ENCODE measurements around the gene USP47.

USP47 gene

GRCh38 chr11:11884351-11884750, 42.6 kb downstream of the USP47 start (continued):
- TF ChIP-seq ZBTB49 (tag by site-specific recombination; IDR thresholded peaks at IDR 0.05; ENCODE audit: low read depth) (no peak), ZNF692 (tag by site-specific recombination; IDR thresholded peaks at IDR 0.05) (no peak), ZNF549 (tag by site-specific recombination; IDR thresholded peaks at IDR 0.05) (no peak), ZEB2 (tag by site-specific recombination; IDR thresholded peaks at IDR 0.05) (no peak), ZNF133 (tag by site-specific recombination; IDR thresholded peaks at IDR 0.05) (no peak), ZNF138 (tag by site-specific recombination; IDR thresholded peaks at IDR 0.05; ENCODE audit: borderline replicate concordance) (no peak), IKZF3 (tag by site-specific recombination; IDR thresholded peaks at IDR 0.05) (no peak), INSM2 (tag by site-specific recombination; IDR thresholded peaks at IDR 0.05) (no peak), ZNF221 (tag by site-specific recombination; IDR thresholded peaks at IDR 0.05; ENCODE audit: borderline replicate concordance) (no peak), SP7 (tag by site-specific recombination; IDR thresholded peaks at IDR 0.05) (no peak), ZNF140 (tag by site-specific recombination; IDR thresholded peaks at IDR 0.05) (no peak), ZNF146 (tag by site-specific recombination; IDR thresholded peaks at IDR 0.05) (no peak)
- TF ChIP-seq, protein P1, sequence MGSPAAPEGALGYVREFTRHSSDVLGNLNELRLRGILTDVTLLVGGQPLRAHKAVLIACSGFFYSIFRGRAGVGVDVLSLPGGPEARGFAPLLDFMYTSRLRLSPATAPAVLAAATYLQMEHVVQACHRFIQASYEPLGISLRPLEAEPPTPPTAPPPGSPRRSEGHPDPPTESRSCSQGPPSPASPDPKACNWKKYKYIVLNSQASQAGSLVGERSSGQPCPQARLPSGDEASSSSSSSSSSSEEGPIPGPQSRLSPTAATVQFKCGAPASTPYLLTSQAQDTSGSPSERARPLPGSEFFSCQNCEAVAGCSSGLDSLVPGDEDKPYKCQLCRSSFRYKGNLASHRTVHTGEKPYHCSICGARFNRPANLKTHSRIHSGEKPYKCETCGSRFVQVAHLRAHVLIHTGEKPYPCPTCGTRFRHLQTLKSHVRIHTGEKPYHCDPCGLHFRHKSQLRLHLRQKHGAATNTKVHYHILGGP (tag by site-specific recombination; IDR thresholded peaks at IDR 0.05), result no peak

DNA sequence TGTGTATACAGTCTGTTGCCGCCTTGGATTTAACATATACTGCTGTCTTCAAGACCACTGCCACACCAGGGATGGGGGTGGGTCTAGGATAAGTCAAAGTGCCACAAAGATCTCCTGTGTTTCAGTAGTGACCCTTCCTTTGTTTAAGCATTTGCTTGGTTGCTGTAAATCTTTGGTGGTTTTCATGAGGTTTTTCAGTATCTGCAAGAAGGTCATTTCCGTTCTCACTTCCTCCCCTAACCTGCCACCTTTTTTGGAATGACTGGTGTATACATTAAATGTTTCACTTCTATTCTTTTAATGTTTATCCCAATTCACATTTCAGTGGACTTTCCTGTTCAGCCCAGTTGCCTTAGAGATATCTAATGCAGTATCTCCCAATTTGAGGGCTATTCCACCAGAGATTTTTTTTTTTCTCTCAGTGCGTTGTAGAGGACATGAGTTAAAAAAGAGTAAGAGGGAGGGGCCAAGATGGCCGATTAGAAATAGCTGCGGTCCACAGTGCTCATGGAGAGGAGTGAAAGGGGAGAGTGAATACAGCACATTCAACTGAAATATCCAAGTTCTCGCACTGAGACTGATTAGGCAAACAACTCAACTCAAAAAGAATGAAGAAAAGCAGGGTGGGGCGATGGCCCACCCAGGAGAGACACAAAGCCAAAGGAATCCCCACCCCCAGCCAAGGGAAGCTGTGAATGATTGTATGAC, 43.2 kb downstream of the USP47 start:
- ChIA-PET CTCF (no interaction called here), POLR2A (no interaction called here)
- no peak overlapping the region for H3K4me3 ChIP-seq (ENCODE audit: low read depth, low read length)
- H3K36me3 ChIP-seq (ENCODE audit: control insufficient read depth in 2 of 2, insufficient read depth in 1 of 2, low read length in 2 of 2), result peaks cover 5 to 29% of the 10 kb centered on the region in 2 experiments; a peak in 2 of 3 replicates
- H3K27ac ChIP-seq (ENCODE audit: extremely low read depth, low read depth, low read length), result no peak overlapping the region
- no peak for TF ChIP-seq ZFP37 (tag by site-specific recombination; IDR thresholded peaks at IDR 0.05)
- no peak for TF ChIP-seq SP3 (tag by site-specific recombination; IDR thresholded peaks at IDR 0.05)
- H3K4me1 ChIP-seq (ENCODE audit: control insufficient read depth, insufficient read depth, low read length), result peaks cover 2% of the 10 kb centered on the region; the same call in 1 of the 2 replicates
- no peaks in the 10 kb centered on the region for H3K9me3 ChIP-seq (ENCODE audit: control insufficient read depth, insufficient read depth, low read depth, low read length)

- Histone ChIP-seq H3K4me1 (ENCODE audit: control insufficient read depth, insufficient read depth, low read length) (no peaks in the 10 kb centered on the region), H3K27ac (ENCODE audit: extremely low read depth, low read depth, low read length) (no peak overlapping the region), H3K4me3 (ENCODE audit: low read depth, low read length) (no peak overlapping the region), H3K9me3 (ENCODE audit: control insufficient read depth, insufficient read depth, low read depth, low read length) (no peaks in the 10 kb centered on the region), H3K36me3 (ENCODE audit: control insufficient read depth in 2 of 2, insufficient read depth in 1 of 2, low read length in 2 of 2) (peaks cover 0 to 66% of the 10 kb centered on the region in 2 experiments; a peak in 2 of 3 replicates)
- POLR2A ChIA-PET, result no interaction called here
- CTCF ChIA-PET, result interaction anchor here (1.0 to 1.2 kb wide), 2 partner anchors 12 to 37 kb away, joined by 3 to 5 read pairs; no protein-coding TSS in a partner anchor
- no peak for TF ChIP-seq ZNF621 (tag by site-specific recombination; IDR thresholded peaks at IDR 0.05)
- no peak for TF ChIP-seq ZNF777 (tag by site-specific recombination; IDR thresholded peaks at IDR 0.05; ENCODE audit: borderline replicate concordance)
- TF ChIP-seq ZNF521 (tag by site-specific recombination; IDR thresholded peaks at IDR 0.05), result no peak
- no peak for TF ChIP-seq ZNF488 (tag by site-specific recombination; IDR thresholded peaks at IDR 0.05)
- TF ChIP-seq SCRT2 (tag by site-specific recombination; IDR thresholded peaks at IDR 0.05), result no peak
- TF ChIP-seq ZNF292 (tag by site-specific recombination; IDR thresholded peaks at IDR 0.05; ENCODE audit: borderline replicate concordance, low read depth), result no peak
- TF ChIP-seq SP2 (tag by site-specific recombination; IDR thresholded peaks at IDR 0.05), result no peak
- no peak for TF ChIP-seq OSR2 (tag by site-specific recombination; IDR thresholded peaks at IDR 0.05)
- no peak for TF ChIP-seq ZNF544 (tag by site-specific recombination; IDR thresholded peaks at IDR 0.05)
- no peak for TF ChIP-seq ZNF558 (tag by site-specific recombination; IDR thresholded peaks at IDR 0.05)
Observed at GRCh38 chr11:11894486-11894885, 52.7 kb downstream of the USP47 start.

Measured in HEK293 (cell line).